Vagina (tissue), 2 donors: ENCODE results near the gene EP400.

Source experiments
- POLR2A ChIP-seq, 2 donors: fragments of 450-650 bp; IDR thresholded peaks; one replicate each; pipeline ENCODE4 v1.6.1; 2017; ENCODE audit warnings: antibody characterized with exemption in 2 of 2, mild to moderate bottlenecking in 2 of 2, moderate library complexity in 2 of 2
- TF ChIP-seq, protein P1 (sequence below), 3 experiments: fragments of 450-650 bp in 2 of 3; fragments of 200-600 bp in 1 of 3; sonication (generic) in 1 of 3; IDR thresholded peaks; one replicate each; pipeline ENCODE4 v1.5.1; 2017 to 2019; ENCODE audit warnings: antibody characterized with exemption in 3 of 3, mild to moderate bottlenecking in 2 of 3, moderate library complexity in 2 of 3

GRCh38 chr12:131981388-131981787 is 31.6 kb downstream of the EP400 start:
- TF ChIP-seq, protein P1, sequence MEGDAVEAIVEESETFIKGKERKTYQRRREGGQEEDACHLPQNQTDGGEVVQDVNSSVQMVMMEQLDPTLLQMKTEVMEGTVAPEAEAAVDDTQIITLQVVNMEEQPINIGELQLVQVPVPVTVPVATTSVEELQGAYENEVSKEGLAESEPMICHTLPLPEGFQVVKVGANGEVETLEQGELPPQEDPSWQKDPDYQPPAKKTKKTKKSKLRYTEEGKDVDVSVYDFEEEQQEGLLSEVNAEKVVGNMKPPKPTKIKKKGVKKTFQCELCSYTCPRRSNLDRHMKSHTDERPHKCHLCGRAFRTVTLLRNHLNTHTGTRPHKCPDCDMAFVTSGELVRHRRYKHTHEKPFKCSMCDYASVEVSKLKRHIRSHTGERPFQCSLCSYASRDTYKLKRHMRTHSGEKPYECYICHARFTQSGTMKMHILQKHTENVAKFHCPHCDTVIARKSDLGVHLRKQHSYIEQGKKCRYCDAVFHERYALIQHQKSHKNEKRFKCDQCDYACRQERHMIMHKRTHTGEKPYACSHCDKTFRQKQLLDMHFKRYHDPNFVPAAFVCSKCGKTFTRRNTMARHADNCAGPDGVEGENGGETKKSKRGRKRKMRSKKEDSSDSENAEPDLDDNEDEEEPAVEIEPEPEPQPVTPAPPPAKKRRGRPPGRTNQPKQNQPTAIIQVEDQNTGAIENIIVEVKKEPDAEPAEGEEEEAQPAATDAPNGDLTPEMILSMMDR (IDR thresholded peaks at IDR 0.05), result no peak
- TF ChIP-seq POLR2A (IDR thresholded peaks at IDR 0.05), result no peak
